Activated CD4-positive, CD25-positive, alpha-beta regulatory T cell treated with anti-CD3 and anti-CD28 coated beads, Interleukin-2, amount 50 U/mL, for 72 hours (primary cell): ENCODE results near the gene C7orf25.
A peak's percentile ranks its signal among the peaks of the same experiment; 100 is the strongest.

Source experiments
- DNase-seq: peaks from one replicate; pipeline ENCODE4 v3.0.0; 2021

Gene C7orf25

GRCh38 chr7:42876182-42877068 is 35.4 kb downstream of the C7orf25 start:
- DNase-seq: peak; percentile 53

DNA sequence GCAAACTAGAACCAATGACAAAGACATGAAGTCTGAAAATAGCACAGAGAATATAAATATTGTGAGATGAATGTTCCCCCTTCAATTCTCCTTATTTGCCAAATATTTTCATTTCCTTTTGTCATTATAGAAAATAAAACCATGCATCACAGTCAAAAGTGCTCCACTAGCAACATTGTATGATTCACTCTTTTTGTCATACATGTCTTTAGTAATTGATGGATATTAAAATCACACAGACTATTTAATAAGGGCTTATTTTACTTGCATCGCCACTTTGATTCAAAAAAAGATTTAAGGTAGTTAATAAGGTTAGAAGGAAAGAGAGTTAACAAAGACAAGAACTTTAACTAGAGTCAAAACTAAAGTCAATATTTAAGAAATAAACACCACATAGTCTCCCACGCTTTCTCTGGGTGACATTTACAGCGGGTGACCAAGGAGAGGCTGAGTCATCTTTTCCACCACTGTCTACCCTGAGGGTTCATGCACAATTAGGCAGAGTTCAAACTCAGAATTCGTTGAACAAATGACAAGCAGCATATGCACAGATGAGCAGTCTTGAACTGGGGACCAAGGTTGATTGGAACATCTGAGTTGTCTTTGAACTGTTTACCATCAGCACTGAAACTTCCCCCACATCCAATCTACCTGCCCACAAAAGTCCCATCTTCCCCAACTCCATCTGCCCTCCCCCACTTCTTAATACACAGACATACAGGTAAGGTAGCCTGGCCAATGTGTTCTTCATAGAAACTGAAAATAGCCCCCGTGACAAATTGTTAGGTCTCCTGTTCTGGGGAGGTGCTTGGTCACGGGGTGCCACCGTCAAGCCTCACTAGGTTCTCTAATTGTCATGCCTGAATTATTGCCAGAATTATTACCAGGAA is 42.5 kb downstream of the C7orf25 start:
- DNase-seq: no peak

- no peak for DNase-seq
Observed at GRCh38 chr7:42868480-42868879, 43.4 kb downstream of the C7orf25 start.
